NAMALWA (cell line): ENCODE results near the gene STH.
"Not testable (repeated sequence)": the region's sequence is repeated elsewhere in the genome, so short reads cannot be mapped to it uniquely, and the experiment has no call there.

Source experiments
- DNase-seq: peaks from one replicate; pipeline ENCODE4 v3.0.0-alpha.2; 2015; ENCODE audit warnings: low spot score

Gene STH

GRCh38 chr17:45998987-45999899 lies at the start of gene STH:
STH (plus strand) TSS chr17:45999250; CDS start chr17:45999280, 30 bp downstream.
- no peak for DNase-seq

GRCh38 chr17:45949755-45950320 lies 49.2 kb upstream of the STH start:
- no peak for DNase-seq

- DNase-seq: no peak
These were observed 48.2 kb upstream of the STH start for GRCh38 chr17:45950888-45951287.

GRCh38 chr17:45951403-45951802 lies 47.6 kb upstream of the STH start:
- DNase-seq: no peak

GRCh38 chr17:45951941-45952340 lies 47.1 kb upstream of the STH start:
- no peak for DNase-seq

- DNase-seq: no peak
These were observed 46.2 kb upstream of the STH start for GRCh38 chr17:45952814-45953320.

- DNase-seq: no peak
These were observed 45.5 kb upstream of the STH start for GRCh38 chr17:45953561-45953960.

GRCh38 chr17:45954914-45955313 lies 44.1 kb upstream of the STH start:
- no peak for DNase-seq

- DNase-seq: no peak
These were observed 43.7 kb upstream of the STH start for GRCh38 chr17:45955326-45955725.

- DNase-seq: no peak
These were observed 43.0 kb upstream of the STH start for GRCh38 chr17:45956090-45956489.

GRCh38 chr17:45956746-45957145 lies 42.3 kb upstream of the STH start:
- DNase-seq: not testable (repeated sequence)

- no peak for DNase-seq
These were observed 40.7 kb upstream of the STH start for GRCh38 chr17:45958307-45958706.

- DNase-seq: no peak
These were observed 39.9 kb upstream of the STH start for GRCh38 chr17:45958994-45959665.

GRCh38 chr17:45960311-45960710 lies 38.7 kb upstream of the STH start:
- no peak for DNase-seq

GRCh38 chr17:45961206-45961605 lies 37.8 kb upstream of the STH start:
- DNase-seq: no peak

- no peak for DNase-seq
These were observed 36.7 kb upstream of the STH start for GRCh38 chr17:45962221-45962972.

GRCh38 chr17:45963283-45963682 lies 35.8 kb upstream of the STH start:
- DNase-seq: no peak

GRCh38 chr17:45963889-45964288 lies 35.2 kb upstream of the STH start:
- no peak for DNase-seq

- DNase-seq: no peak
These were observed 34.4 kb upstream of the STH start for GRCh38 chr17:45964634-45965033.

- DNase-seq: no peak
These were observed 33.2 kb upstream of the STH start for GRCh38 chr17:45965812-45966211.

GRCh38 chr17:45966606-45967280 lies 32.3 kb upstream of the STH start:
- no peak for DNase-seq
